Activated T-helper 1 cell treated with Interleukin-2 at 50 U/mL for 16 hours (primary cell): Measurements from ENCODE around the gene DPYD.

Source experiments
- DNase-seq: peaks from one replicate; pipeline ENCODE4 v3.0.0-alpha.2; 2020; ENCODE audit warnings: low read depth

Gene DPYD

GRCh38 chr1:97920832-97921571 lies at the start of gene DPYD:
DPYD (minus strand) TSS chr1:97921034; CDS start chr1:97920922, 112 bp downstream.
- peak; percentile 79 for DNase-seq

GRCh38 chr1:97960470-97960869 lies 39.6 kb upstream of the DPYD start:
- no peak for DNase-seq

- DNase-seq, result no peak
Measured at GRCh38 chr1:97947695-97948094, 26.9 kb upstream of the DPYD start.

- DNase-seq, result no peak
Measured at GRCh38 chr1:97943354-97943753, 22.5 kb upstream of the DPYD start.

GRCh38 chr1:97942161-97943123 lies 21.6 kb upstream of the DPYD start:
- DNase-seq, result no peak

GRCh38 chr1:97938285-97938642 lies 17.4 kb upstream of the DPYD start:
- no peak for DNase-seq

- no peak for DNase-seq
Measured at GRCh38 chr1:97936976-97937375, 16.1 kb upstream of the DPYD start.

- no peak for DNase-seq
Measured at GRCh38 chr1:97934491-97934890, 13.7 kb upstream of the DPYD start.

- DNase-seq, result no peak
Measured at GRCh38 chr1:97929874-97930851, 9.3 kb upstream of the DPYD start.

- DNase-seq, result no peak
Measured at GRCh38 chr1:97926017-97926708, 5.3 kb upstream of the DPYD start.

GRCh38 chr1:97925151-97925550 lies 4.3 kb upstream of the DPYD start:
- DNase-seq, result no peak

- DNase-seq, result no peak
Measured at GRCh38 chr1:97923811-97924210, 3.0 kb upstream of the DPYD start.

GRCh38 chr1:97920276-97920831 lies 480 bp downstream of the DPYD start:
- DNase-seq, result no peak

- no peak for DNase-seq
Measured at GRCh38 chr1:97919585-97920261, 1.1 kb downstream of the DPYD start.

GRCh38 chr1:97918961-97919360 lies 1.9 kb downstream of the DPYD start:
- no peak for DNase-seq

- DNase-seq, result no peak
Measured at GRCh38 chr1:97913506-97914139, 7.2 kb downstream of the DPYD start.

- no peak for DNase-seq
Measured at GRCh38 chr1:97911266-97912215, 9.3 kb downstream of the DPYD start.

- DNase-seq, result no peak
Measured at GRCh38 chr1:97909266-97909665, 11.6 kb downstream of the DPYD start.

- no peak for DNase-seq
Measured at GRCh38 chr1:97907886-97908285, 12.9 kb downstream of the DPYD start.
